Colonic mucosa (tissue), 4 donors: ENCODE measurements around the gene NDUFB2. TPM values are rescaled to one million over a fixed set of nuclear protein-coding genes. Genes with fewer than 3 reads are reported as not detected.

Source experiments
- DNase-seq: peaks from one replicate; pipeline ENCODE4 v3.0.0-alpha.2; 2020
- H3K27ac ChIP-seq: fragments of 200-600 bp; one replicate; pipeline ENCODE4 v1.8.0; 2021
- H3K27me3 ChIP-seq: fragments of 200-600 bp; one replicate; pipeline ENCODE4 v1.8.0; 2021
- H3K36me3 ChIP-seq: fragments of 200-600 bp; one replicate; pipeline ENCODE4 v1.8.0; 2021
- H3K4me1 ChIP-seq: fragments of 200-600 bp; one replicate; pipeline ENCODE4 v1.8.0; 2021; ENCODE audit warnings: mild to moderate bottlenecking
- H3K4me3 ChIP-seq: fragments of 200-600 bp; one replicate; pipeline ENCODE4 v1.8.0; 2021
- H3K9ac ChIP-seq, 2 donors: one replicate each; pipeline ENCODE4 v1.7.0; 2013; ENCODE audit warnings: control low read depth in 2 of 2, low read depth in 2 of 2, low read length in 2 of 2
- H3K9me3 ChIP-seq: fragments of 200-600 bp; one replicate; pipeline ENCODE4 v1.8.0; 2021
- CTCF ChIP-seq: fragments of 200-600 bp; IDR thresholded peaks from one replicate; pipeline ENCODE4 v1.8.0; 2022; ENCODE audit warnings: antibody characterized with exemption, mild to moderate bottlenecking
- intact Hi-C: fragments of 100-400 bp; cut with DNase I; formaldehyde crosslinking; loops from one replicate; pipeline ENCODE4 v1.14.1; 2022
- total RNA-seq, 2 donors: library from RNA; stranded (reverse); fragmentation: NEBNext Ultra II Directional in 1 of 2; extraction: Animal tissue kit (Norgen Biotek cat#: 25700) in 1 of 2; gene quantifications; one replicate each; pipeline ENCODE4 v1.2.1, GENCODE V29; 2021
- donor health status: healthy.
- donor health status: DM: no; HTN: no; CAD: no.
- donor health status: DM: no; HTN: no; CAD: no.

NDUFB2 gene
- total RNA-seq, 2 donors from 2014 or later = 281 to 309 TPM

DNA sequence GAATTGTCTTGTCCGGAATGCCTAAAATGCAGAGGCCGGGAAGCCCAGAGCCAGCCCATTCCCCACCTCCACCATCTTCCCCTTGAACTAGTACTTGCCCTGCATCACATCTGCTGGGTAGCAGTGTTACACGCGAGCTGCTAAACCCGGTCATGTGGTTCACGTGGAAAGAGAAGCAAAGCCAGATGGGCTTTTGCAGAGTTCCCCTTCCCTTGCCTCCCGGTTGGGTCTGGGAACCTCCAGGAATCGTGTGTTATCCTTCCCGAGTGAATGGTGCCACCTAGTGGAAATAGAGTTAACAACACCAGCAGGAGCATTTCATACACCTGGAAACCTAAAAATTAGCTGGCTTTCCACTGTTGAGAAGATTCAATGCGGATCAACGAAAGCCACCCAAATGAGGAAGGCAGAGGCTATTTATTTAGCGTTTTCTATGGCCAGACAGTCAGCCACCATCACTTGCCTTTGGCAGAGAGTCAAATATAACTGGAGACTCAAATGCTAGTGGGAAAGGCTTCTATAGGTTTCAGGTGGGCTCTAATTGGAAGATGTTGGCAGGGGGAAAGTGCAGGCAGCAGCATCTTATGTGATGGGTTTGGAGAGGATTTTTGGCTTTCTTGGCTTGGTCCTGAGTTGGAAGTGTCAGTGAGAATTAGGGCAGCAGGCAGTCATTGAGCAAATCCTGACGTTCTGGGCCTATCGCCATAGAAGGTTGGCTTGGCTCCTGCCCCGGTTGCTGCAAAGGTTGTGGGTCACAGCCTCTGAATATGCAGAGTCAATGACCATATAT lies 43.0 kb upstream of the NDUFB2 start:
- H3K9ac ChIP-seq = no peak overlapping the region
- no peak overlapping the region for H3K4me3 ChIP-seq
- intact Hi-C loops = loop anchor here (2.0 to 10.0 kb wide), 3 partner anchors 135 to 309 kb away; partner anchors contain the start of gene MKRN1
- peaks cover 15% of the 10 kb centered on the region for H3K4me1 ChIP-seq
- H3K36me3 ChIP-seq = no peaks in the 10 kb centered on the region
- peak; percentile 82 for DNase-seq
- H3K27ac ChIP-seq = no peak overlapping the region
- H3K9me3 ChIP-seq = no peaks in the 10 kb centered on the region
- peak; percentile 78 for TF ChIP-seq CTCF
- H3K27me3 ChIP-seq = no peaks in the 10 kb centered on the region

- Histone ChIP-seq H3K36me3 (no peaks in the 10 kb centered on the region), H3K9me3 (no peaks in the 10 kb centered on the region), H3K27ac (no peak overlapping the region), H3K27me3 (no peaks in the 10 kb centered on the region), H3K4me3 (no peak overlapping the region), H3K9ac (no peak overlapping the region), H3K4me1 (peaks cover 15% of the 10 kb centered on the region)
- intact Hi-C loops = loop anchor here (5.0 to 10.0 kb wide), 2 partner anchors 177 to 309 kb away; partner anchors contain the start of gene MKRN1
- no peak for DNase-seq
- TF ChIP-seq CTCF = no peak
Observed at GRCh38 chr7:140654109-140654387, 42.5 kb upstream of the NDUFB2 start.

- no peaks in the 10 kb centered on the region for H3K27me3 ChIP-seq
- no peak for TF ChIP-seq CTCF
- no peaks in the 10 kb centered on the region for H3K9me3 ChIP-seq
- DNase-seq = no peak
- H3K9ac ChIP-seq = no peak overlapping the region
- no peak overlapping the region for H3K27ac ChIP-seq
- H3K36me3 ChIP-seq = no peaks in the 10 kb centered on the region
- intact Hi-C loops = loop anchor here (5.0 to 10.0 kb wide), 2 partner anchors 177 to 310 kb away; partner anchors contain the start of gene MKRN1
- peaks cover 15% of the 10 kb centered on the region for H3K4me1 ChIP-seq
- no peak overlapping the region for H3K4me3 ChIP-seq
Observed at GRCh38 chr7:140654661-140655060, 41.8 kb upstream of the NDUFB2 start.

DNA sequence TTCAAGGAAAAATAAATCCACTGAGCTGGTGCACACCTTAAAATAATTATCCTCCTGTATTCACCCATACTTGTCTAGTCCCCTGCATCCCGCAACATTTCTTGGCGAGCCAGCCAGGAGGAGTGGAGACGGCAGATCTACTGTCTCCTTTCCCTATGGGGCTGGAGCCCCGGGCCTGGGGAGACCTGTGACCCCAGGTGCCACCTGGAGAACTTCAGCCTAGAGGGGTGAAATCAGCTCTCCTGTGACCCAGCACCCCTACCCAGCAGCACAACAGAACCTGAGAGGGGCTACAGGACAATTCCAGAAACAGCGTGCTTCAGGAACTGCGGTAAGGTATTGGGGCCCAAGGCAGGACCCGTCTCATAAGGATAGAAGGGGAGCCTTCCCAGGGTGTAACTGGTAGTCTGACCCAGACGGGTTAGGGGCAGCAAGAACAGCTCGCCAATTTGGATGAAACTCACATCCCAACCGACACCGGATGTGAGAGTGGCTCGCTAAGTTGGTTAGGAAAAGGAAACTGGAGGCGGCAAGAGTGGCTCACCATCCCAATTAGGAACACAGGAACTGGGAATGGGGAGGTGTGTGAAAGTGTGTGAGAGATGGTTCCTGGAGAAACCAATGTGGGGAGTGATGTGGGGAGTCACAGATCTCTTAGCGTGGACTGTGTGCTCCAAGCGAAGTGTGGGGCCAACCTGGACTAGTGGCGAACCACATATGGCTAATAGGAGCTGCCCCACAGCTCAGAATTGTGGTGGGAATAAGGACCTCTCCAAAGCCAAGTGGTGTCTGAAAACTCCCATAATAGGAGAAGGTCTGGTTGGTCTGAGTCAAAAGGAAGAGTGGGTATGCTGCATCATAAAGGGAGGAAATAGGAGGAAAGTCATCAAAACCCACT lies 40.7 kb upstream of the NDUFB2 start:
- no peaks in the 10 kb centered on the region for H3K36me3 ChIP-seq
- H3K4me1 ChIP-seq = peaks cover 15% of the 10 kb centered on the region
- H3K4me3 ChIP-seq = no peak overlapping the region
- DNase-seq = no peak
- intact Hi-C loops = loop anchor here (10.0 kb wide), 1 partner anchor 311 kb away; no protein-coding TSS in a partner anchor
- H3K27me3 ChIP-seq = no peaks in the 10 kb centered on the region
- H3K27ac ChIP-seq = peak overlapping the region; percentile 67
- no peak for TF ChIP-seq CTCF
- no peaks in the 10 kb centered on the region for H3K9me3 ChIP-seq
- no peak overlapping the region for H3K9ac ChIP-seq

DNA sequence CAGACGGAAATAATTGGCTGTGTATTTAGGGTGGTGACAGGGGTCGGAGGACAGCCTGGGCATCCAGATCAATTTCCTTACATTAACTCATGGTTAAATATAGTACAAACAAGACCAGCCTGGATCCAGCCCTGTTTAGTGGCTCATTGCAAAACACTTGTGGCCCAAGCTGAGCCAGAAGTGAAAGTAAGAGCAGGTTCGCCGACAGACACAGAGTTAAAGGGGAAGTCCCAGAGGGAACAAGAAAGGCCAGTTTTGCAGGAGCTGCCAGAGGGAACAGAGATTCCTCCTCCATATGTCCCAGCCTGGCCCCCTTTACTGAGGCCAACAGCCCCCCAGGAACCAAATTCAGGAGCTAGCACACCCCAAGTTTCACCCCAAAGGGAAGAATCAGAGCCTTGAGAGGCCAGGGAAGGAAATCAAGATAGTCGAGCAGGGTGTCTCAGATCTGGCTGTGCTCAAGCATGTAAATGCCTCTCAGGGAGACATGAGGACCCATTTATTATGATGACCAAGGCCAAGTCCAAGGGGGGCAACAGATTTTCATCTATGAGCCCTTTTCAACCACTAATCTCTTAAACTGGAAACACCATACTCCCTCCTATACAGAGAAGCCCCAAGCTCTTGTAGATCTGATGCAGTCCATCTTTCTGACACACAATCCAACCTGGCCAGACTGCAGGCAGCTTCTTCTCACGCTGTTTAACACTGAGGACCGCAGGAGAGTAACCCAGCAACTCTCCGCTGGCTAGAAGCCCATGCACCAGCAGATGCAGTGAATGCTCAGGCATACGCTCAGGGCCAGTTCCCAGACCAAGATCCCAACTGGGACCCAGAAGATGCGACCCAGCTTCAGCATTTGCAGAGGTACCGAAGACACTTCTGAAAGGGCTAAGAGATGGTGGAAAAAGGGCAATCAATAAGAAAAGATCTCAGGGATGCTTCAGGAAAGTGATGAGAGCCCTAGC lies 39.7 kb upstream of the NDUFB2 start:
- Histone ChIP-seq H3K4me1 (peaks cover 15% of the 10 kb centered on the region), H3K9me3 (no peaks in the 10 kb centered on the region), H3K27ac (peak overlapping the region; percentile 67), H3K4me3 (no peak overlapping the region), H3K9ac (peak overlapping the region; percentile 27 to 38), H3K36me3 (no peaks in the 10 kb centered on the region), H3K27me3 (no peaks in the 10 kb centered on the region)
- intact Hi-C loops = loop anchor here (10.0 kb wide), 1 partner anchor 312 kb away; no protein-coding TSS in a partner anchor
- DNase-seq = peak; percentile 89
- TF ChIP-seq CTCF = no peak
